Middle frontal gyrus (tissue), 1 donor: ENCODE measurements around the gene ENOX1.

Experiments
- DNase-seq: peaks from one replicate; pipeline ENCODE4 v3.0.0-alpha.2; 2015; ENCODE audit warnings: low spot score; ENCODE audit errors: extremely low spot score

The ENOX1 gene

GRCh38 chr13:43260999-43261398, 525.8 kb downstream of the ENOX1 start:
- no peak for DNase-seq

GRCh38 chr13:43258771-43259170, 528.0 kb downstream of the ENOX1 start:
- DNase-seq, result no peak

- no peak for DNase-seq
These were observed 529.0 kb downstream of the ENOX1 start for GRCh38 chr13:43257765-43258164.

- DNase-seq, result no peak
These were observed 534.8 kb downstream of the ENOX1 start for GRCh38 chr13:43251961-43252360.

- no peak for DNase-seq
These were observed 540.4 kb downstream of the ENOX1 start for GRCh38 chr13:43246382-43246781.

GRCh38 chr13:43245374-43245964, 541.3 kb downstream of the ENOX1 start:
- no peak for DNase-seq

GRCh38 chr13:43244481-43244880, 542.3 kb downstream of the ENOX1 start:
- DNase-seq, result no peak

- no peak for DNase-seq
These were observed 543.1 kb downstream of the ENOX1 start for GRCh38 chr13:43243711-43244110.

GRCh38 chr13:43242040-43242439, 544.7 kb downstream of the ENOX1 start:
- no peak for DNase-seq

GRCh38 chr13:43240278-43240677, 546.5 kb downstream of the ENOX1 start:
- no peak for DNase-seq

GRCh38 chr13:43239275-43239840, 547.4 kb downstream of the ENOX1 start:
- DNase-seq, result no peak

- no peak for DNase-seq
These were observed 548.3 kb downstream of the ENOX1 start for GRCh38 chr13:43238341-43239083.

- DNase-seq, result no peak
These were observed 549.2 kb downstream of the ENOX1 start for GRCh38 chr13:43237616-43238015.

GRCh38 chr13:43235028-43235427, 551.7 kb downstream of the ENOX1 start:
- no peak for DNase-seq

GRCh38 chr13:43232873-43233265, 553.9 kb downstream of the ENOX1 start:
- DNase-seq, result no peak

GRCh38 chr13:43232144-43232872, 554.5 kb downstream of the ENOX1 start:
- DNase-seq, result no peak

GRCh38 chr13:43230989-43231388, 555.8 kb downstream of the ENOX1 start:
- DNase-seq, result no peak

GRCh38 chr13:43229506-43229905, 557.3 kb downstream of the ENOX1 start:
- no peak for DNase-seq

- peak; percentile 43 for DNase-seq
These were observed 559.1 kb downstream of the ENOX1 start for GRCh38 chr13:43227721-43228120.

GRCh38 chr13:43223216-43223615, 563.6 kb downstream of the ENOX1 start:
- no peak for DNase-seq

GRCh38 chr13:43222086-43222485, 564.7 kb downstream of the ENOX1 start:
- no peak for DNase-seq

- no peak for DNase-seq
These were observed 565.2 kb downstream of the ENOX1 start for GRCh38 chr13:43221611-43222010.
